ENCODE measurements around the gene KRTAP12-4. TPM values are rescaled to one million over a fixed set of nuclear protein-coding genes. Genes with fewer than 3 reads are reported as not detected.
"Not testable (repeated sequence)": the region's sequence is repeated elsewhere in the genome, so short reads cannot be mapped to it uniquely, and the experiment has no call there.

Gene KRTAP12-4
- total RNA-seq, 1 donor, result not detected

- Histone ChIP-seq H3K79me2 (ENCODE audit: insufficient read depth, low read length) (no peaks in the 10 kb centered on the region), H3K9me3 (ENCODE audit: low read depth, low read length) (no peaks in the 10 kb centered on the region), H4K20me1 (ENCODE audit: insufficient read depth, low read length) (no peaks in the 10 kb centered on the region), H3K4me3 (ENCODE audit: insufficient read depth, low read length) (no peak within 1 kb of the TSS), H2AFZ (ENCODE audit: low read length) (no peak within 1 kb of the TSS), H3K36me3 (ENCODE audit: insufficient read depth, low read length) (no peaks in the 10 kb centered on the region), H3K27ac (ENCODE audit: low read depth, low read length) (no peak within 1 kb of the TSS), H3K4me2 (ENCODE audit: insufficient read depth, low read length) (no peak within 1 kb of the TSS), H3K27me3 (ENCODE audit: insufficient read depth, low read length) (no peaks in the 10 kb centered on the region), H3K4me1 (ENCODE audit: insufficient read depth, low read length) (no peaks in the 10 kb centered on the region)
- no peak for DNase-seq (ENCODE audit: insufficient read length, low spot score, missing footprints)
- no peak for TF ChIP-seq CTCF (IDR thresholded peaks at IDR 0.05; ENCODE audit: extremely low read depth, low read depth, low read length)
Measured at GRCh38 chr21:44666401-44667320, 12.2 kb upstream of the KRTAP12-4 start, which contains the start of gene KRTAP12-2. Gene KRTAP12-2, minus strand, starts transcription at chr21:44666927. Its CDS starts 41 bp downstream, at chr21:44666886.

- H3K79me2 ChIP-seq (ENCODE audit: insufficient read depth, low read length), result no peaks in the 10 kb centered on the region
- no peaks in the 10 kb centered on the region for H3K27me3 ChIP-seq (ENCODE audit: insufficient read depth, low read length)
Measured at GRCh38 chr21:44664691-44665090, 10.2 kb upstream of the KRTAP12-4 start.

GRCh38 chr21:44661567-44661966 is 7.1 kb upstream of the KRTAP12-4 start:
- not testable (repeated sequence) for H3K79me2 ChIP-seq (ENCODE audit: insufficient read depth, low read length); H2AFZ ChIP-seq (ENCODE audit: low read length); H3K4me3 ChIP-seq (ENCODE audit: insufficient read depth, low read length); H3K27ac ChIP-seq (ENCODE audit: low read depth, low read length); H3K27me3 ChIP-seq (ENCODE audit: insufficient read depth, low read length); H3K36me3 ChIP-seq (ENCODE audit: insufficient read depth, low read length); H3K4me2 ChIP-seq (ENCODE audit: insufficient read depth, low read length); H3K9me3 ChIP-seq (ENCODE audit: low read depth, low read length); H3K4me1 ChIP-seq (ENCODE audit: insufficient read depth, low read length); DNase-seq (ENCODE audit: insufficient read length, low spot score, missing footprints); H4K20me1 ChIP-seq (ENCODE audit: insufficient read depth, low read length)

More at GRCh38 chr21:44664691-44665090, 10.2 kb upstream of the KRTAP12-4 start:
- Histone ChIP-seq H3K4me1 (ENCODE audit: insufficient read depth, low read length) (no peaks in the 10 kb centered on the region), H3K9me3 (ENCODE audit: low read depth, low read length) (no peaks in the 10 kb centered on the region), H2AFZ (ENCODE audit: low read length) (no peak overlapping the region), H3K36me3 (ENCODE audit: insufficient read depth, low read length) (no peaks in the 10 kb centered on the region), H3K27ac (ENCODE audit: low read depth, low read length) (no peak overlapping the region), H4K20me1 (ENCODE audit: insufficient read depth, low read length) (no peaks in the 10 kb centered on the region), H3K4me2 (ENCODE audit: insufficient read depth, low read length) (no peak overlapping the region), H3K4me3 (ENCODE audit: insufficient read depth, low read length) (no peak overlapping the region)
- no peak for DNase-seq (ENCODE audit: insufficient read length, low spot score, missing footprints)
- TF ChIP-seq CTCF (IDR thresholded peaks at IDR 0.05; ENCODE audit: extremely low read depth, low read depth, low read length), result no peak

GRCh38 chr21:44658913-44659595 is 4.6 kb upstream of the KRTAP12-4 start:
- H4K20me1 ChIP-seq (ENCODE audit: insufficient read depth, low read length), result no peaks in the 10 kb centered on the region
- no peak for DNase-seq (ENCODE audit: insufficient read length, low spot score, missing footprints)
- H3K4me3 ChIP-seq (ENCODE audit: insufficient read depth, low read length), result no peak overlapping the region
- H3K27me3 ChIP-seq (ENCODE audit: insufficient read depth, low read length), result no peaks in the 10 kb centered on the region
- H3K4me1 ChIP-seq (ENCODE audit: insufficient read depth, low read length), result no peaks in the 10 kb centered on the region
- TF ChIP-seq CTCF (IDR thresholded peaks at IDR 0.05; ENCODE audit: extremely low read depth, low read depth, low read length), result no peak
- H3K79me2 ChIP-seq (ENCODE audit: insufficient read depth, low read length), result no peaks in the 10 kb centered on the region
- no peak overlapping the region for H2AFZ ChIP-seq (ENCODE audit: low read length)
- H3K36me3 ChIP-seq (ENCODE audit: insufficient read depth, low read length), result no peaks in the 10 kb centered on the region
- H3K4me2 ChIP-seq (ENCODE audit: insufficient read depth, low read length), result no peak overlapping the region
- H3K9me3 ChIP-seq (ENCODE audit: low read depth, low read length), result no peaks in the 10 kb centered on the region
- H3K27ac ChIP-seq (ENCODE audit: low read depth, low read length), result no peak overlapping the region
